HepG2 (cell line): Measurements from ENCODE around the gene MB. TPM values are rescaled to one million over a fixed set of nuclear protein-coding genes. Genes with fewer than 3 reads are reported as not detected.

Source experiments
- EED ChIP-seq: sonication (generic); formaldehyde crosslinking; IDR thresholded peaks from 2 replicates; pipeline ENCODE4 v1.5.0; 2020; ENCODE audit warnings: mild to moderate bottlenecking, missing genetic modification reagents
- HCFC1 ChIP-seq: fragments of 150-350 bp; IDR thresholded peaks from 2 replicates; pipeline ENCODE4 v1.6.1; 2014; ENCODE audit warnings: low read depth, low read length
- HOMEZ ChIP-seq: IDR thresholded peaks from 2 replicates; pipeline ENCODE4 v1.6.1; 2016; ENCODE audit warnings: low read depth
- JUN ChIP-seq: sonication (generic); formaldehyde crosslinking; IDR thresholded peaks from 2 replicates; pipeline ENCODE4 v1.4.0; 2020; ENCODE audit warnings: mild to moderate bottlenecking, missing genetic modification reagents
- NFAT5 ChIP-seq: sonication (generic); formaldehyde crosslinking; IDR thresholded peaks from 2 replicates; pipeline ENCODE4 v1.4.0; 2020; ENCODE audit warnings: missing genetic modification reagents
- NR1H2 ChIP-seq: sonication (generic); formaldehyde crosslinking; IDR thresholded peaks from 2 replicates; pipeline ENCODE4 v1.8.1; 2022; ENCODE audit warnings: low read depth, missing genetic modification reagents, borderline replicate concordance
- NR2F6 ChIP-seq, 2 experiments: IDR thresholded peaks; 2 replicates each; pipeline ENCODE4 v1.6.1; 2016; ENCODE audit warnings: antibody characterized with exemption in 1 of 2, mild to moderate bottlenecking in 1 of 2
- PAF1 ChIP-seq: IDR thresholded peaks from 2 replicates; pipeline ENCODE4 v1.6.1; 2016; ENCODE audit warnings: missing genetic modification reagents, missing compliant biosample characterization
- SNAPC5 ChIP-seq: sonication (generic); formaldehyde crosslinking; IDR thresholded peaks from 2 replicates; pipeline ENCODE4 v1.8.1; 2023; ENCODE audit warnings: mild to moderate bottlenecking, missing genetic modification reagents, borderline replicate concordance
- SOX6 ChIP-seq, 2 experiments: fragments of 450-650 bp in 1 of 2; sonication (generic) in 1 of 2; formaldehyde crosslinking in 1 of 2; IDR thresholded peaks; 2 replicates each; pipeline versions ENCODE4 v1.4.0 to v1.6.1; 2017 to 2020; ENCODE audit warnings: antibody characterized with exemption in 1 of 2, mild to moderate bottlenecking in 1 of 2, missing genetic modification reagents in 1 of 2
- ZBTB38 ChIP-seq: sonication (generic); formaldehyde crosslinking; IDR thresholded peaks from 2 replicates; pipeline ENCODE4 v1.5.1; 2020; ENCODE audit warnings: mild to moderate bottlenecking, missing genetic modification reagents
- ZKSCAN8 ChIP-seq: IDR thresholded peaks from 2 replicates; pipeline ENCODE4 v1.6.1; 2016; ENCODE audit warnings: borderline replicate concordance, missing genetic modification reagents, missing compliant biosample characterization
- ZNF276 ChIP-seq: sonication (generic); formaldehyde crosslinking; IDR thresholded peaks from 2 replicates; pipeline ENCODE4 v1.4.0; 2020; ENCODE audit warnings: mild to moderate bottlenecking, low read depth, missing genetic modification reagents
- ZNF383 ChIP-seq: sonication (generic); formaldehyde crosslinking; IDR thresholded peaks from 2 replicates; pipeline ENCODE4 v1.4.0; 2020; ENCODE audit warnings: missing genetic modification reagents, mild to moderate bottlenecking, borderline replicate concordance
- ZNF687 ChIP-seq: sonication (generic); formaldehyde crosslinking; IDR thresholded peaks from 2 replicates; pipeline ENCODE4 v1.5.1; 2020; ENCODE audit warnings: mild to moderate bottlenecking, missing genetic modification reagents, moderate library complexity
- ZNF776 ChIP-seq: sonication (generic); formaldehyde crosslinking; IDR thresholded peaks from 2 replicates; pipeline ENCODE4 v1.4.0; 2020; ENCODE audit warnings: mild to moderate bottlenecking, missing genetic modification reagents
- ZNF879 ChIP-seq: sonication (generic); formaldehyde crosslinking; IDR thresholded peaks from 2 replicates; pipeline ENCODE4 v1.8.1; 2023; ENCODE audit warnings: missing genetic modification reagents
- polyA plus RNA-seq, 8 experiments: library from polyadenylated mRNA; depleted of rRNA in 3 of 8; stranded (reverse) in 7 of 8; unstranded in 1 of 8; fragments of >200 nt; fragmentation: Illumina TruSeq in 4 of 8; extraction: Trizol in 4 of 8; gene quantifications; 2 replicates each; pipeline versions ENCODE4 v1.2.1 to v1.2.3, GENCODE V29; 2011 to 2016; ENCODE audit warnings: low read depth in 4 of 8, missing spikeins in 1 of 8, mixed read lengths in 1 of 8; ENCODE audit not compliant: insufficient read depth in 1 of 8
- total RNA-seq, 5 experiments: library from RNA; depleted of rRNA; stranded (reverse); fragments of >200 nt; fragmentation: Illumina TruSeq; extraction: Trizol; gene quantifications; 2 replicates each; pipeline ENCODE4 v1.2.3, GENCODE V29; 2016; ENCODE audit warnings: low read depth in 1 of 5

The MB gene
- total and polyA plus RNA-seq, 2 of the 13 experiments (the other 11 are each of a cell fraction or from before 2014, with no cell fraction given), result 0.07 TPM; not detected in 1

- peak; percentile 63 for TF ChIP-seq ZNF687 (CRISPR knock-in tag)
- no peak for TF ChIP-seq NR2F6 (IDR thresholded peaks at IDR 0.05)
- 0 out of 2 replicates have a peak, but pooled peaks have one; percentile 11 for TF ChIP-seq NR2F6 (CRISPR knock-in tag; IDR thresholded peaks at IDR 0.05)
- TF ChIP-seq EED (CRISPR knock-in tag), result no peak
- no peak for TF ChIP-seq ZNF776 (CRISPR knock-in tag)
- no peak for TF ChIP-seq JUN
- TF ChIP-seq SOX6 (IDR thresholded peaks at IDR 0.05), result no peak
- peak; percentile 58 for TF ChIP-seq SOX6 (CRISPR knock-in tag; IDR thresholded peaks at IDR 0.05)
- no peak for TF ChIP-seq ZNF276
- peak; percentile 67; the same call in 1 of the 2 replicates for TF ChIP-seq HOMEZ (CRISPR knock-in tag)
- TF ChIP-seq HCFC1, result no peak
- TF ChIP-seq NR1H2 (CRISPR knock-in tag), result no peak
- TF ChIP-seq ZBTB38 (CRISPR knock-in tag), result no peak
- no peak for TF ChIP-seq ZNF879 (CRISPR knock-in tag)
- no peak for TF ChIP-seq NFAT5 (CRISPR knock-in tag)
- TF ChIP-seq PAF1 (CRISPR knock-in tag), result no peak
- TF ChIP-seq ZKSCAN8 (CRISPR knock-in tag), result no peak
- no peak for TF ChIP-seq SNAPC5
- no peak for TF ChIP-seq ZNF383 (CRISPR knock-in tag)
Observed at GRCh38 chr22:35642305-35642741, 25.2 kb upstream of the MB start (continued).
